ENCODE results near the gene FGF1. TPM values are rescaled to one million over a fixed set of nuclear protein-coding genes. Genes with fewer than 3 reads are reported as not detected.
A peak's percentile ranks its signal among the peaks of the same experiment; 100 is the strongest.

The FGF1 gene
- total RNA-seq, 4 donors from 2014 or later, result 0.38 to 5.4 (median 0.65) TPM

- no peak for TF ChIP-seq POLR2A (IDR thresholded peaks at IDR 0.05)
- no peak for TF ChIP-seq CTCF (IDR thresholded peaks at IDR 0.05)
- H3K4me3 ChIP-seq (ENCODE audit: low read depth, poor library complexity, severe bottlenecking), result no peak overlapping the region
- WGBS, 2 donors, result 51 to 58% methylated on average over 6 of the region's 6 CpGs
- no peak for DNase-seq (ENCODE audit: low spot score in 2 of 2)
- intact Hi-C loops (cut with DNase I; ENCODE audit: low total_unique reads), result no loop called here
Observed at GRCh38 chr5:142552107-142552506, 133.8 kb downstream of the FGF1 start.

GRCh38 chr5:142551338-142552067 lies 134.4 kb downstream of the FGF1 start:
- DNase-seq (ENCODE audit: low spot score in 2 of 2), result no peak
- WGBS, 2 donors, result 4 to 8% methylated on average over 31 of the region's 31 CpGs
- intact Hi-C loops (cut with DNase I; ENCODE audit: low total_unique reads), result no loop called here
- TF ChIP-seq POLR2A (IDR thresholded peaks at IDR 0.05) (no peak), CTCF (IDR thresholded peaks at IDR 0.05) (no peak)
- no peak overlapping the region for H3K4me3 ChIP-seq (ENCODE audit: low read depth, poor library complexity, severe bottlenecking)

GRCh38 chr5:142550471-142550870 lies 135.4 kb downstream of the FGF1 start:
- intact Hi-C loops (cut with DNase I; ENCODE audit: low total_unique reads), result no loop called here

GRCh38 chr5:142549834-142550233 lies 136.1 kb downstream of the FGF1 start:
- DNase-seq (ENCODE audit: low spot score in 2 of 2), result no peak
- intact Hi-C loops (cut with DNase I; ENCODE audit: low total_unique reads), result loop anchor here (5.0 kb wide), 1 partner anchor 398 kb away; no protein-coding TSS in a partner anchor
- H3K4me3 ChIP-seq (ENCODE audit: low read depth, poor library complexity, severe bottlenecking), result no peak overlapping the region
- WGBS, 2 donors, result 55 to 72% methylated on average over 2 of the region's 2 CpGs
- TF ChIP-seq CTCF (IDR thresholded peaks at IDR 0.05) (no peak), POLR2A (IDR thresholded peaks at IDR 0.05) (no peak)

More at GRCh38 chr5:142550471-142550870, 135.4 kb downstream of the FGF1 start:
- H3K4me3 ChIP-seq (ENCODE audit: low read depth, poor library complexity, severe bottlenecking), result no peak overlapping the region
- 81 to 84% methylated on average over 2 of the region's 2 CpGs for WGBS, 2 donors
- TF ChIP-seq CTCF (IDR thresholded peaks at IDR 0.05), result no peak
- TF ChIP-seq POLR2A (IDR thresholded peaks at IDR 0.05), result no peak
- no peak for DNase-seq (ENCODE audit: low spot score in 2 of 2)

- H3K4me3 ChIP-seq (ENCODE audit: low read depth, poor library complexity, severe bottlenecking), result no peak overlapping the region
Observed at GRCh38 chr5:142548739-142549275, 137.1 kb downstream of the FGF1 start.

More at GRCh38 chr5:142548739-142549275, 137.1 kb downstream of the FGF1 start:
- peak in 1 of 2 donors; percentile 48 for DNase-seq (ENCODE audit: low spot score in 2 of 2)
- 16 to 18% methylated on average over 5 of the region's 5 CpGs for WGBS, 2 donors
- intact Hi-C loops (cut with DNase I; ENCODE audit: low total_unique reads), result loop anchor here (5.0 kb wide), 1 partner anchor 397 kb away; no protein-coding TSS in a partner anchor
- TF ChIP-seq POLR2A (IDR thresholded peaks at IDR 0.05), result no peak
- TF ChIP-seq CTCF (IDR thresholded peaks at IDR 0.05), result no peak
